Measurements from ENCODE around the gene RNF6.
"Not testable (repeated sequence)": the region's sequence is repeated elsewhere in the genome, so short reads cannot be mapped to it uniquely, and the experiment has no call there.

The RNF6 gene

GRCh38 chr13:26221721-26222519 lies at the start of gene RNF6:
RNF6 (minus strand) TSS chr13:26222314; CDS start chr13:26219649, 2,665 bp downstream.
- peak; percentile 84 to 85 for DNase-seq

GRCh38 chr13:26270707-26271106 lies 48.6 kb upstream of the RNF6 start:
- DNase-seq: no peak

- DNase-seq: no peak
Measured at GRCh38 chr13:26266311-26266710, 44.2 kb upstream of the RNF6 start.

- no peak for DNase-seq
Measured at GRCh38 chr13:26262156-26262555, 40.0 kb upstream of the RNF6 start.

- no peak for DNase-seq
Measured at GRCh38 chr13:26259634-26260033, 37.5 kb upstream of the RNF6 start.

GRCh38 chr13:26257049-26257448 lies 34.9 kb upstream of the RNF6 start:
- no peak for DNase-seq

- no peak for DNase-seq
Measured at GRCh38 chr13:26255691-26256277, 33.7 kb upstream of the RNF6 start.

GRCh38 chr13:26255115-26255514 lies 33.0 kb upstream of the RNF6 start:
- no peak for DNase-seq

- DNase-seq: peak; percentile 42 to 57
Measured at GRCh38 chr13:26254583-26255111, 32.5 kb upstream of the RNF6 start.

- DNase-seq: peak; percentile 85 to 86
Measured at GRCh38 chr13:26253787-26254582, 31.9 kb upstream of the RNF6 start, which contains the start of gene CDK8. CDK8 (plus strand) TSS chr13:26254129; CDS start chr13:26254642, 513 bp downstream.

- no peak for DNase-seq
Measured at GRCh38 chr13:26253262-26253786, 31.2 kb upstream of the RNF6 start.

- not testable (repeated sequence) for DNase-seq
Measured at GRCh38 chr13:26252006-26252405, 29.9 kb upstream of the RNF6 start.

GRCh38 chr13:26249551-26249950 lies 27.4 kb upstream of the RNF6 start:
- DNase-seq: no peak

- no peak for DNase-seq
Measured at GRCh38 chr13:26247608-26248007, 25.5 kb upstream of the RNF6 start.

- no peak for DNase-seq
Measured at GRCh38 chr13:26247011-26247410, 24.9 kb upstream of the RNF6 start.

GRCh38 chr13:26246154-26246553 lies 24.0 kb upstream of the RNF6 start:
- DNase-seq: no peak

GRCh38 chr13:26236296-26236695 lies 14.2 kb upstream of the RNF6 start:
- DNase-seq: no peak

GRCh38 chr13:26230703-26231102 lies 8.6 kb upstream of the RNF6 start:
- no peak for DNase-seq

- no peak for DNase-seq
Measured at GRCh38 chr13:26229080-26229615, 7.0 kb upstream of the RNF6 start.

- DNase-seq: no peak
Measured at GRCh38 chr13:26228096-26228495, 6.0 kb upstream of the RNF6 start.

GRCh38 chr13:26227166-26227971 lies 5.3 kb upstream of the RNF6 start:
- DNase-seq: no peak
